Coronary artery (tissue), 2 donors: ENCODE measurements around the gene SLC38A10.

Source experiments
- DNase-seq: peaks from one replicate; pipeline ENCODE4 v3.0.0-alpha.2; 2017; ENCODE audit warnings: low spot score
- H3K27ac ChIP-seq, 2 donors: fragments of 200-600 bp; sonication (generic); one replicate each; pipeline ENCODE4 v1.5.1; 2016 to 2019
- H3K4me3 ChIP-seq: fragments of 200-600 bp; sonication (generic); 2 replicates; pipeline ENCODE4 v1.5.1; 2016; ENCODE audit warnings: mild to moderate bottlenecking, moderate library complexity
- TF ChIP-seq, protein P1 (sequence below): fragments of 200-600 bp; sonication (generic); IDR thresholded peaks from one replicate; pipeline ENCODE4 v1.5.1; 2019; ENCODE audit warnings: antibody characterized with exemption

SLC38A10 gene

DNA sequence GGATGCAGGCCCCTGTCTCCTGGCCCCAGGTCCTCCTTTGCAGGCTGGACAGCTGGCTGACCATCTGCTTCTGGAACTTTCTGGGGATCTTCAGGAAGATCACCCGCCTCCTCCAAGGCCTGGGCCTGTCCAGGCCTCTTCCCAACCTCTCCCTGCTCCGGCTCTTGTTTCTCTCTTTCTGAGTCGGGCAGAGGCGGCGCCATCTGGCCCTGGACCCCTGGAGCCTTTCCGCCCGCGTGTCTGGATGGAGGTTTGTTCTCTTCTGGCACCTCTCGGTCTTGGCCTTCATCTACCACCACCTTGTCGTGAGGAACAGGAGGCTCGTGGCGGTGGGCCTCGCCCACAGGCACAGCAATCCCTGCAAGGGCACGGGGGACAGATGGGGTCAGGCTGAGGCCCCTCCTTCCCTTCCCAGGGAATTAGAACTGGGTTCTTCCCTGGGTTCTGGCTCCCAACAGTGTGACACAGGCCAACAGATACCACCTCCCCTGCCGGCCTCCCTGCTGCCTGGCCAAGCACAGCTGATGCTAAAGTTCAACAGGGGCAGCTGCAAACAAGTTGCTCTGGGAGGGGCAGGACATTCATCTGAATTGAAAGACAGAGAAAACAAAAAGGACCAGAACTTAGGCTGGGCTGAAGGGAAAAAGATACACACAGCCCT, 42.7 kb downstream of the SLC38A10 start:
- TF ChIP-seq, protein P1, sequence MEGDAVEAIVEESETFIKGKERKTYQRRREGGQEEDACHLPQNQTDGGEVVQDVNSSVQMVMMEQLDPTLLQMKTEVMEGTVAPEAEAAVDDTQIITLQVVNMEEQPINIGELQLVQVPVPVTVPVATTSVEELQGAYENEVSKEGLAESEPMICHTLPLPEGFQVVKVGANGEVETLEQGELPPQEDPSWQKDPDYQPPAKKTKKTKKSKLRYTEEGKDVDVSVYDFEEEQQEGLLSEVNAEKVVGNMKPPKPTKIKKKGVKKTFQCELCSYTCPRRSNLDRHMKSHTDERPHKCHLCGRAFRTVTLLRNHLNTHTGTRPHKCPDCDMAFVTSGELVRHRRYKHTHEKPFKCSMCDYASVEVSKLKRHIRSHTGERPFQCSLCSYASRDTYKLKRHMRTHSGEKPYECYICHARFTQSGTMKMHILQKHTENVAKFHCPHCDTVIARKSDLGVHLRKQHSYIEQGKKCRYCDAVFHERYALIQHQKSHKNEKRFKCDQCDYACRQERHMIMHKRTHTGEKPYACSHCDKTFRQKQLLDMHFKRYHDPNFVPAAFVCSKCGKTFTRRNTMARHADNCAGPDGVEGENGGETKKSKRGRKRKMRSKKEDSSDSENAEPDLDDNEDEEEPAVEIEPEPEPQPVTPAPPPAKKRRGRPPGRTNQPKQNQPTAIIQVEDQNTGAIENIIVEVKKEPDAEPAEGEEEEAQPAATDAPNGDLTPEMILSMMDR, result no peak
- no peak for DNase-seq
- H3K27ac ChIP-seq, result no peak overlapping the region
- no peak overlapping the region for H3K4me3 ChIP-seq

DNA sequence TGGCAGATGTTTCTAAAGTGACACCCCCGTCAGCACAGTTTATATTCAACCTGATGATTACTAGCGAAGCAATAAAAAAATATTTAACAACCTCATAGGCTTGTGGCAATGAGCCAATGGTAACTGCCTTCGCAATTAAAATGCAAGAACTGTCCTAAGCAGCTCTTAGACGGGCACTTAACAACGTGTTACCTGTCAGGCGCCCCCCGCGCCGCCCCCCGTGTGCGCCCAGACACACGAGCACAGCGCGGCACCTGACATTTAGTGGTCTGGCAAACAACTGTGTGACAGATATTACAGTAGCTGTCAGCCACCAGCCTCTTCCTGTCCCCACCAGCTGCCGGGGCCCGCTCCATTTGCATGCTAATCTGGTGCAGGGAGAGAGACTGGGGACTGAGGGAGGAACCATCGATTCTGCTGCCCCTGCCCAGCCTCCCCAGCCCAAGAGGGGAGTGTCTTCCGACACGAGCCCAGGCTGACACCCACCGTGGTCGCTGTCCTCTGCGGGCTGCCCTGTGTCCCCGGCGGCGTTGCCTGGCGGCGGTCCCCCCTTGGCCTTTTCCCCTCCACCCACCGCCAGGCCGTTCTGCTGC, 43.3 kb downstream of the SLC38A10 start:
- no peak for DNase-seq
- no peak overlapping the region for H3K27ac ChIP-seq
- H3K4me3 ChIP-seq, result no peak overlapping the region
- TF ChIP-seq, protein P1, result no peak

DNA sequence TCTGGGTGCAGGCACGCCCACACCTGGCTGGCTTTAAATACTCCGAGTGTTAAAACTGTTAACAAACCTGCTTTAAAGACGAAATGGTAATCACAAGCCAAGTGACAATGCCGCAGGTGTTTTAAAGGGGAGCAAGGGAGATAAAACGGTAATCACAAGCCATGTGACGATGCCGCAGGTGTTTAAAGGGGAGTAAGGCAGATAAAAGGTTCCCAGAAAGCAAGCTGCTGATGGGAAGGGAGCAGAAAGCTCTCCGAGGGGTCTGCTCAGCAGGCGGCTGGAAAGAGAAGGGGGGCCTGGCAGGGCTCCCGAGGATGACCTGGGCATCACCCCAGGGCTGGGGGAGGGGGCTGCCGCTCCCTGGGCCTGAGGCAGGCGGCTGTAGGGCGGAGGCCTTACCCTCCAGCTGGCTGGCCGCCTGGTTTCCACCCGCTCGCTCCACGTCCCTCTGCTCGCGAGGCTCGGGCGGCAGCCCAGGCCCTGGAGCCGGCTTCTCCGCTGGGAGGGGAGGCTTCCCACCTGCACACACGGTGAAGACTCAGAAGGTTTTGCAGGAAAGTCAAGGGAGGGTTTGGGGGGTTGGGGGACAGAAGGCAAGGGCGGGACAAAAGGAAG, 43.9 kb downstream of the SLC38A10 start:
- Histone ChIP-seq H3K27ac (no peak overlapping the region), H3K4me3 (no peak overlapping the region)
- TF ChIP-seq, protein P1, result no peak
- no peak for DNase-seq

DNA sequence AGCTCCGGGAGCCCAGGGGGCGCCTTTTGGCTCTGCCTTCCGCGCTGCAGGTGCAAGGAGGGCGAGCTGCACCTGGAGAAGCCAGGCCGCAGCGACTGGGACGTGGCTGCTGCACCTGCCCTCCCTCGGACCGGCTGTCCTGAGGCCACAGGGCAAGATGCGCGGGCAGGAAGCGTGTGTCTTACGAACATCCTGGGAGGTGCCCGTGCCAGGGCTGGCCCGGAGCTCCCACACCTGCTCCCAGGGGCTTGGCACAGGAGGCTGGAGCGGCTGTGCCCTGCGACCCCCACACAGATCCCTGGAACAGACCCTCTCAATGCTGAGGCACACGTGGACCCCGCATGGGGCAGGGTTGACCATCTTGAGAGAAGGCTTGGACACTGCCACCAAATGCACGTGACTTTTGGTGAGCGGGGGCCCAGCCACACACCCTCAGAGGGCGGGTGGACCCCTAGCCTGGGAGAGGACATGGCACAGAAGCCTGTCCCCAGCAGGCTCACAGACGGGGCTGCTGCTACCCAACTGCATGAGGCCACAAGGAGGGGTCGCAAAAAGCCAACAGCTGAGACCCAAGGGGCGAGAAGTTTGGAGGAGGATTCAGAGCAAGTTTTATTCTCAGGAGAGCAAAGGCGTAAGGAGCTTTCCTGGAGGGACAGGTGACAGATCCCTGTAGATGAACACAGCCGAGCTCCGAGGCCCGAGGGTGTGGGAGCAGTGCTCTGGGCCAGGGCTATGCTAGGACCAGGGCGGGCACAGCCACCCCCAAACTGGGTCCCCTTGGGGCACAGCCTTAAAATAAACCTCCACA, 44.6 kb downstream of the SLC38A10 start:
- Histone ChIP-seq H3K27ac (no peak overlapping the region), H3K4me3 (no peak overlapping the region)
- DNase-seq, result no peak
- TF ChIP-seq, protein P1, result no peak

DNA sequence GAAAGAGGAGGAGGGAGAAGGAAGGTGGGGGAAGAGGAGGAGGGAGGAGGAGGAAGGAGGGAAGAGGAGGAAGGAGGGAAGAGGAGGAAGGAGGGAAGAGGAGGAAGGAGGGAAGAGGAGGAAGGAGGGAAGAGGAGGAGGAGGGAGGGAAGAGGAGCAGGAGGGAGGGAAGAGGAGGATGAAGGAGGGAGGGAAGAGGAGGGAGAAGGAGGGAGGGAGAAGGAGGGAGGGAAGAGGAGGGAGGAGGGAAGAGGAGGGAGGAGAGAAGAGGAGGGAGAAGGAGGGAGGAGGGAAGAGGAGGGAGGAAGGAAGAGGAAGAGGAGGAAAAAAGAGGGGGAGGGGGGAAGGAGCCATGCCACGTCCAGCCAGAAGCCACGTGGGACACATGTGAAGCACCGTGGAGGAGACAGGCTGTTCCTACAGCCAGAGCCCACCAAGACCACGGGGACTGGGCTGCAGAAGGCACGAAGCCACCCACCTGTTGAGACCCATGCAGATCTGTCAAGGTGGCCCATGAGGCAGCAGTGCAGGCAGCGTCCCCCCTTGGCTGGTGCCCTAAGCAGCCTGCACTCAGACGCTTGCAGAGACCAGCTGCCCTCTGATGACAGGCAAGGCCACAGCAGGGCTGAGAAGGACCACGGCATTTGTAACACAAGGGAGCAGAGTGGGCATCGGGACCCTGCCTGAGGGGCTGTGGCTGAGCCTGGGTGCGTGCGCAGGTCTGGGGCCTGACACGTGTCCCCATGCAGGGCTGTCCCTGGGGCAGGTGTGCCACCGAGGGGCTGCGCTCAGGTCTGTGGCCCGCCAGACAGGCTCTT, 45.7 kb downstream of the SLC38A10 start:
- Histone ChIP-seq H3K27ac (no peak overlapping the region), H3K4me3 (no peak overlapping the region)
- no peak for DNase-seq
- TF ChIP-seq, protein P1, result no peak

DNA sequence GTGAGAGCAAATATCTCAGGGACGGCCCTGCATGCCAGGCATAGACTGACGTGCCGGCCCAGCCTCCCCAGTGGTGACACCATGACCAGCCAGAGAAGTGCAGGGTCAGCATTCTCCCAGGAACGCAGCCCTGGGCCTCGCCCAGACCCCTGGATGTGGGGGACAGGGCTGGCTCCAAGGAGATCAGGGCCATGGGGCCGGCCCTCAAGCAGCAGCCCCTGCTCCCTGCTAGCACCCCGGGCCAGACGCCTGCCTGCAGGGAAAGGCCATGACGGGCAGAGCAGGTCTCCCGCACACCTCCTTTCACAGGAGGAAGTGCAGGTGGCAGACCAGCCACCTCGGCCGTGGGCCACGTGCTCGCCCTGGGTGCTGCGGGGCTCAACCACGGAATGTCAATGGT, 46.5 kb downstream of the SLC38A10 start:
- DNase-seq, result no peak
- H3K4me3 ChIP-seq, result no peak overlapping the region
- no peak overlapping the region for H3K27ac ChIP-seq
- TF ChIP-seq, protein P1, result no peak
